NCI-H128 (cell line): Measurements from ENCODE around the gene ARL5A.
"Not testable (repeated sequence)": the region's sequence is repeated elsewhere in the genome, so short reads cannot be mapped to it uniquely, and the experiment has no call there.

ENCODE experiments used
- DNase-seq: peaks from one replicate; lab custom pipeline; 2025; ENCODE audit not compliant: unreplicated experiment; lab: John Stamatoyannopoulos, UW

The ARL5A gene

GRCh38 chr2:151795646-151796240 lies 32.5 kb downstream of the ARL5A start:
- DNase-seq, result no peak

- not testable (repeated sequence) for DNase-seq
These were observed 33.8 kb downstream of the ARL5A start for GRCh38 chr2:151794422-151794821.

GRCh38 chr2:151793123-151793522 lies 35.1 kb downstream of the ARL5A start:
- DNase-seq, result no peak

GRCh38 chr2:151792589-151792988 lies 35.6 kb downstream of the ARL5A start:
- DNase-seq, result no peak

- no peak for DNase-seq
These were observed 36.7 kb downstream of the ARL5A start for GRCh38 chr2:151791545-151791944.

- DNase-seq, result no peak
These were observed 37.5 kb downstream of the ARL5A start for GRCh38 chr2:151790689-151791088.

GRCh38 chr2:151789055-151789834 lies 39.0 kb downstream of the ARL5A start:
- DNase-seq, result no peak

- DNase-seq, result no peak
These were observed 41.7 kb downstream of the ARL5A start for GRCh38 chr2:151786483-151786882.

GRCh38 chr2:151786077-151786476 lies 42.1 kb downstream of the ARL5A start:
- DNase-seq, result no peak

- DNase-seq, result no peak
These were observed 45.1 kb downstream of the ARL5A start for GRCh38 chr2:151783133-151783520.

GRCh38 chr2:151782378-151783132 lies 45.7 kb downstream of the ARL5A start:
- no peak for DNase-seq

- DNase-seq, result no peak
These were observed 46.6 kb downstream of the ARL5A start for GRCh38 chr2:151781642-151782041.

GRCh38 chr2:151780938-151781337 lies 47.3 kb downstream of the ARL5A start:
- DNase-seq, result no peak

GRCh38 chr2:151777935-151778334 lies 50.3 kb downstream of the ARL5A start:
- DNase-seq, result no peak

- no peak for DNase-seq
These were observed 50.7 kb downstream of the ARL5A start for GRCh38 chr2:151777487-151777886.

GRCh38 chr2:151776367-151776766 lies 51.9 kb downstream of the ARL5A start:
- no peak for DNase-seq

GRCh38 chr2:151775057-151775740 lies 53.0 kb downstream of the ARL5A start:
- DNase-seq, result no peak

- DNase-seq, result no peak
These were observed 53.7 kb downstream of the ARL5A start for GRCh38 chr2:151774506-151774905.

- no peak for DNase-seq
These were observed 56.4 kb downstream of the ARL5A start for GRCh38 chr2:151771599-151772358.

- DNase-seq, result no peak
These were observed 57.2 kb downstream of the ARL5A start for GRCh38 chr2:151770995-151771394.

- DNase-seq, result no peak
These were observed 58.6 kb downstream of the ARL5A start for GRCh38 chr2:151769606-151770005.
